Endothelial cell of umbilical vein (primary cell): ENCODE data around the gene THSD1. TPM values are rescaled to one million over a fixed set of nuclear protein-coding genes. Genes with fewer than 3 reads are reported as not detected.

Experiments used
- BruUV-seq: library from RNA; stranded (reverse); fragments of 400-500 nt; replicated peaks from 2 replicates; lab custom pipeline; 2021; lab: Mats Ljungman, UMichigan
- CTCF ChIA-PET: fragments of 300-600, 350-600 bp; sonication (Branson Sonifier 250); formaldehyde crosslinking; loops from one replicate; lab custom pipeline; 2021; ENCODE audit warnings: antibody characterized with exemption, inconsistent platforms; lab: Charles Lee
- POLR2A ChIA-PET: fragments of 300-600, 350-600 bp; sonication (Branson Sonifier 250); formaldehyde crosslinking; loops from one replicate; lab custom pipeline; 2021; ENCODE audit warnings: antibody characterized with exemption, inconsistent platforms; lab: Charles Lee
- DNase-seq: peaks from one replicate; pipeline ENCODE4 v3.0.0-alpha.2; 2011; ENCODE audit warnings: low read depth, low spot score
- FAIRE-seq: peaks from 2 replicates; lab custom pipeline; 2011; peaks lifted over from hg19 to GRCh38; lab: Jason Lieb, UNC
- H2AFZ ChIP-seq: 2 replicates; pipeline ENCODE4 v1.6.0; 2012; ENCODE audit warnings: low read depth, low read length, control low read depth, inconsistent platforms
- H3K27ac ChIP-seq: 2 replicates; pipeline ENCODE4 v1.5.1; 2011; ENCODE audit warnings: low read depth, mild to moderate bottlenecking, control low read depth, low read length, moderate library complexity; ENCODE audit not compliant: insufficient read depth
- H3K27me3 ChIP-seq, 2 experiments: 2 replicates each; pipeline versions ENCODE4 v1.6.0 to v1.6.1; 2011; ENCODE audit warnings: low read length in 2 of 2, mixed read lengths in 1 of 2; ENCODE audit not compliant: control insufficient read depth in 2 of 2, insufficient read depth in 2 of 2
- H3K36me3 ChIP-seq, 2 experiments: 2 replicates in 1 of 2; 3 replicates in 1 of 2; pipeline ENCODE4 v1.5.1; 2011; ENCODE audit warnings: low read length in 2 of 2, mild to moderate bottlenecking in 1 of 2, moderate library complexity in 1 of 2; ENCODE audit not compliant: control insufficient read depth in 2 of 2, insufficient read depth in 2 of 2; ENCODE audit errors: extremely low read depth in 1 of 2
- H3K4me1 ChIP-seq: 3 replicates; pipeline ENCODE4 v1.5.1; 2011; ENCODE audit warnings: mild to moderate bottlenecking, low read length; ENCODE audit not compliant: control insufficient read depth, insufficient read depth; ENCODE audit errors: extremely low read depth
- H3K4me2 ChIP-seq: 2 replicates; pipeline ENCODE4 v1.6.1; 2011; ENCODE audit warnings: low read length, control low read depth, mixed read lengths; ENCODE audit not compliant: insufficient read depth
- H3K4me3 ChIP-seq, 3 experiments: fragments of 200-600 bp in 1 of 3; sonication (generic), shearing (Covaris generic) in 1 of 3; replicated peaks in 1 of 3; 2 replicates each; pipeline ENCODE4 v1.5.1; 2011 to 2016; ENCODE audit warnings: control low read depth in 3 of 3, low read length in 3 of 3, mild to moderate bottlenecking in 2 of 3, inconsistent platforms in 1 of 3, low read depth in 1 of 3, moderate library complexity in 1 of 3; ENCODE audit not compliant: insufficient read depth in 1 of 3
- H3K79me2 ChIP-seq: 2 replicates; pipeline ENCODE4 v1.6.0; 2012; ENCODE audit warnings: low read length, inconsistent platforms; ENCODE audit not compliant: control insufficient read depth, insufficient read depth
- H3K9ac ChIP-seq: replicated peaks from 2 replicates; pipeline ENCODE3; 2011; ENCODE audit warnings: low read length, control low read depth; ENCODE audit not compliant: insufficient read depth; ENCODE audit errors: extremely low read depth
- H3K9me1 ChIP-seq: replicated peaks from 3 replicates; pipeline ENCODE4 v1.6.0; 2011; ENCODE audit warnings: mild to moderate bottlenecking, low read length; ENCODE audit not compliant: control insufficient read depth, insufficient read depth; ENCODE audit errors: extremely low read depth
- H3K9me3 ChIP-seq: replicated peaks from 2 replicates; pipeline ENCODE4 v1.5.1; 2012; ENCODE audit warnings: low read length, inconsistent platforms; ENCODE audit not compliant: control insufficient read depth, insufficient read depth
- H4K20me1 ChIP-seq: replicated peaks from 2 replicates; pipeline ENCODE3; 2011; ENCODE audit warnings: mild to moderate bottlenecking, low read length; ENCODE audit not compliant: control insufficient read depth, insufficient read depth; ENCODE audit errors: extremely low read depth
- EZH2 ChIP-seq: IDR thresholded peaks from 2 replicates; pipeline ENCODE4 v1.6.1; 2012; ENCODE audit warnings: borderline replicate concordance, low read depth, mild to moderate bottlenecking, moderate library complexity, low read length, inconsistent platforms; ENCODE audit not compliant: severe bottlenecking
- FOS ChIP-seq: IDR thresholded peaks from 2 replicates; pipeline ENCODE4 v1.6.1; 2011; ENCODE audit warnings: mild to moderate bottlenecking, low read length, moderate library complexity, borderline replicate concordance; ENCODE audit not compliant: insufficient read depth
- GATA2 ChIP-seq: IDR thresholded peaks from 2 replicates; pipeline ENCODE4 v1.7.0; 2011; ENCODE audit warnings: low read depth, mild to moderate bottlenecking, moderate library complexity, mixed read lengths, low read length; ENCODE audit not compliant: insufficient read length, insufficient read depth
- JUN ChIP-seq: IDR thresholded peaks from 2 replicates; pipeline ENCODE4 v1.6.1; 2011; ENCODE audit warnings: borderline replicate concordance, low read depth; ENCODE audit not compliant: insufficient read length, insufficient read depth
- MYC ChIP-seq: IDR thresholded peaks from one replicate; pipeline ENCODE4 v1.6.1; 2011; ENCODE audit warnings: mild to moderate bottlenecking, low read depth, low read length
- POLR2A ChIP-seq: IDR thresholded peaks from 2 replicates; pipeline ENCODE4 v1.6.1; 2012; ENCODE audit warnings: low read depth, mild to moderate bottlenecking, control low read depth, low read length
- POLR2AphosphoS5 ChIP-seq: IDR thresholded peaks from 2 replicates; pipeline ENCODE4 v1.6.1; 2012; ENCODE audit warnings: low read depth, mild to moderate bottlenecking, control low read depth, low read length, moderate library complexity; ENCODE audit not compliant: insufficient read depth
- dilution Hi-C: fragments of 300-500 bp; cut with MboI; formaldehyde crosslinking; loops from one replicate; pipeline ENCODE4 v1.15.0; 2019; ENCODE audit warnings: low sequenced_read_pairs; ENCODE audit not compliant: extremely low pct_ligation_motif_present
- intact Hi-C: fragments of 100-400 bp; cut with micrococcal nuclease; formaldehyde crosslinking; loops from one replicate; pipeline ENCODE4 v1.10.0; 2022
- polyA plus RNA-seq, 4 experiments: library from polyadenylated mRNA; depleted of rRNA in 3 of 4; stranded (reverse) in 3 of 4; unstranded in 1 of 4; fragments of >200 nt; gene quantifications; 2 replicates each; pipeline versions ENCODE4 v1.2.1 to v1.2.3, GENCODE V29; 2011 to 2012; ENCODE audit warnings: missing spikeins in 1 of 4
- total RNA-seq: library from RNA; stranded (reverse); gene quantifications from 2 replicates; pipeline ENCODE4 v1.2.3, GENCODE V29; 2021
- TF ChIP-seq, protein P1 (sequence below): IDR thresholded peaks from 2 replicates; pipeline ENCODE4 v1.6.1; 2011; ENCODE audit not compliant: insufficient read depth, insufficient read length
- TF ChIP-seq, protein P2 (sequence below), 2 donors: IDR thresholded peaks; 1 replicate in 1 of 2; 2 replicates in 1 of 2; pipeline ENCODE4 v1.5.1; 2011; ENCODE audit warnings: low read length in 2 of 2, mild to moderate bottlenecking in 2 of 2, moderate library complexity in 2 of 2, control low read depth in 1 of 2, inconsistent platforms in 1 of 2, low read depth in 1 of 2; ENCODE audit not compliant: insufficient read depth in 1 of 2; ENCODE audit errors: extremely low read depth in 1 of 2

Gene THSD1
- total and polyA plus RNA-seq, 2 donors (not counting 3 experiments of a cell fraction or from before 2014, with no cell fraction given) = 25.4 to 27.6 TPM

DNA sequence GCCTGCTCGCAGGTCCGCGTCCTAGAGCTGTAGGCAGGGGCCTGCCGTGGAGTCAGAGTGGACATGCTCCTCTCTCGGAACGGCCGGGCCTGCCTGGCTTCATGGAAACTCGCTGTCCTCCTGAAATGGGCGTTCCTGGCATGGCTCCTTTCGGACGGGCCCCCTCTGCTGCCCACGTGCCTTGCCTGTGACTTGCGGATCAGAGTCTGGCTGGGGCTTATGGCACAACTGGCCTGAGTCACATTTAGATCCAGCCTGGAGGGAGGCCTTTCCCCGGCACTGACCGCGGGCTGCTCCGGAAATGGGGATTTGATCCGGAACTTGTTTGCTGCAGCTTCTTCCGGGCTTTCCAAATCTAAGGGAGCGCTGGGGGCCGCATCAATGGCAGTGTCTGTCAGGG lies 28.1 kb downstream of the THSD1 start:
- peaks cover 19% of the 10 kb centered on the region for H3K4me1 ChIP-seq
- no peak overlapping the region for H3K4me2 ChIP-seq
- no peaks in the 10 kb centered on the region for H4K20me1 ChIP-seq
- DNase-seq (no peak), FAIRE-seq (no peak)
- H3K9ac ChIP-seq = no peak overlapping the region
- no peak overlapping the region for H2AFZ ChIP-seq
- peaks cover 3% of the 10 kb centered on the region for H3K79me2 ChIP-seq
- no peak overlapping the region for H3K27ac ChIP-seq
- no peaks in the 10 kb centered on the region for H3K9me3 ChIP-seq
- H3K36me3 ChIP-seq = peaks cover 2 to 17% of the 10 kb centered on the region in 2 experiments
- no TSS peak for BruUV-seq
- intact Hi-C loops = no loop called here
- H3K4me3 ChIP-seq = no peak overlapping the region
- dilution Hi-C loops = no loop called here
- no peak for TF ChIP-seq EZH2
- TF ChIP-seq POLR2AphosphoS5 = no peak
- TF ChIP-seq MYC = no peak
- TF ChIP-seq JUN = no peak
- no peak for TF ChIP-seq FOS
- no peak for TF ChIP-seq GATA2
- TF ChIP-seq, protein P1, sequence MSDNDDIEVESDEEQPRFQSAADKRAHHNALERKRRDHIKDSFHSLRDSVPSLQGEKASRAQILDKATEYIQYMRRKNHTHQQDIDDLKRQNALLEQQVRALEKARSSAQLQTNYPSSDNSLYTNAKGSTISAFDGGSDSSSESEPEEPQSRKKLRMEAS = no peak
- no peak for TF ChIP-seq POLR2A
- TF ChIP-seq, protein P2, sequence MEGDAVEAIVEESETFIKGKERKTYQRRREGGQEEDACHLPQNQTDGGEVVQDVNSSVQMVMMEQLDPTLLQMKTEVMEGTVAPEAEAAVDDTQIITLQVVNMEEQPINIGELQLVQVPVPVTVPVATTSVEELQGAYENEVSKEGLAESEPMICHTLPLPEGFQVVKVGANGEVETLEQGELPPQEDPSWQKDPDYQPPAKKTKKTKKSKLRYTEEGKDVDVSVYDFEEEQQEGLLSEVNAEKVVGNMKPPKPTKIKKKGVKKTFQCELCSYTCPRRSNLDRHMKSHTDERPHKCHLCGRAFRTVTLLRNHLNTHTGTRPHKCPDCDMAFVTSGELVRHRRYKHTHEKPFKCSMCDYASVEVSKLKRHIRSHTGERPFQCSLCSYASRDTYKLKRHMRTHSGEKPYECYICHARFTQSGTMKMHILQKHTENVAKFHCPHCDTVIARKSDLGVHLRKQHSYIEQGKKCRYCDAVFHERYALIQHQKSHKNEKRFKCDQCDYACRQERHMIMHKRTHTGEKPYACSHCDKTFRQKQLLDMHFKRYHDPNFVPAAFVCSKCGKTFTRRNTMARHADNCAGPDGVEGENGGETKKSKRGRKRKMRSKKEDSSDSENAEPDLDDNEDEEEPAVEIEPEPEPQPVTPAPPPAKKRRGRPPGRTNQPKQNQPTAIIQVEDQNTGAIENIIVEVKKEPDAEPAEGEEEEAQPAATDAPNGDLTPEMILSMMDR (IDR thresholded peaks at IDR 0.05; ENCODE audit: extremely low read depth in 1 of 2, insufficient read depth in 1 of 2, low read depth in 1 of 2, low read length in 2 of 2) = no peak
- no peaks in the 10 kb centered on the region for H3K27me3 ChIP-seq
- ChIA-PET POLR2A (no interaction called here), CTCF (no interaction called here)
- no peaks in the 10 kb centered on the region for H3K9me1 ChIP-seq
